OCI-LY7 (cell line): ENCODE data around the gene C2orf81. TPM values are rescaled to one million over a fixed set of nuclear protein-coding genes. Genes with fewer than 3 reads are reported as not detected.
A peak's percentile ranks its signal among the peaks of the same experiment; 100 is the strongest.

ENCODE experiments used
- BruUV-seq: library from RNA; stranded (reverse); fragments of 400-500 nt; replicated peaks from 2 replicates; lab custom pipeline; 2021; lab: Mats Ljungman, UMichigan
- CTCF ChIA-PET: fragments of 300-600 bp; sonication (Branson Sonifier 250); formaldehyde crosslinking; loops from one replicate; lab custom pipeline; 2022; ENCODE audit warnings: antibody characterized with exemption; ENCODE audit not compliant: unreplicated experiment; lab: Charles Lee
- POLR2A ChIA-PET: fragments of 300-600 bp; sonication (Branson Sonifier 250); formaldehyde crosslinking; loops from one replicate; lab custom pipeline; 2022; ENCODE audit warnings: antibody characterized with exemption; lab: Charles Lee
- DNase-seq: peaks from one replicate; pipeline ENCODE4 v3.0.0-alpha.2; 2015; ENCODE audit warnings: low spot score
- H2AFZ ChIP-seq: fragments of 200-600 bp; sonication (generic), shearing (Covaris generic); 2 replicates; pipeline ENCODE4 v1.6.1; 2014; ENCODE audit warnings: mild to moderate bottlenecking, antibody characterized with exemption, low read length, moderate library complexity
- H3K27ac ChIP-seq: fragments of 200-600 bp; sonication (generic); 2 replicates; pipeline ENCODE4 v1.5.1; 2014; ENCODE audit warnings: mixed run types, low read depth, mild to moderate bottlenecking, moderate library complexity, low read length, inconsistent platforms; ENCODE audit not compliant: poor library complexity, severe bottlenecking
- H3K36me3 ChIP-seq: fragments of 200-600 bp; sonication (generic); 2 replicates; pipeline ENCODE4 v1.6.1; 2014; ENCODE audit warnings: mild to moderate bottlenecking, antibody characterized with exemption, low read length, moderate library complexity, mixed read lengths; ENCODE audit not compliant: insufficient read depth
- H3K4me1 ChIP-seq: fragments of 200-600 bp; sonication (generic); 2 replicates; pipeline ENCODE4 v1.5.1; 2014; ENCODE audit warnings: mild to moderate bottlenecking, low read length; ENCODE audit not compliant: insufficient read depth, poor library complexity, severe bottlenecking
- H3K4me2 ChIP-seq: fragments of 200-600 bp; sonication (generic); 2 replicates; pipeline ENCODE4 v1.6.1; 2014; ENCODE audit warnings: mild to moderate bottlenecking, low read length
- H3K4me3 ChIP-seq: fragments of 200-600 bp; sonication (generic); 2 replicates; pipeline ENCODE4 v1.5.1; 2014; ENCODE audit warnings: mild to moderate bottlenecking, low read depth, low read length; ENCODE audit not compliant: poor library complexity, severe bottlenecking
- H3K79me2 ChIP-seq: fragments of 200-600 bp; sonication (generic); 2 replicates; pipeline ENCODE4 v1.6.1; 2016; ENCODE audit warnings: low read depth, mild to moderate bottlenecking, low read length, moderate library complexity, mixed read lengths; ENCODE audit not compliant: insufficient read depth
- H3K9me2 ChIP-seq: fragments of 200-600 bp; sonication (generic); 2 replicates; pipeline ENCODE4 v1.6.1; 2016; ENCODE audit warnings: mild to moderate bottlenecking, low read length, mixed read lengths; ENCODE audit not compliant: insufficient read depth
- H3K9me3 ChIP-seq: fragments of 200-600 bp; sonication (generic); 2 replicates; pipeline ENCODE4 v1.6.1; 2014; ENCODE audit warnings: mild to moderate bottlenecking, mixed run types, low read length, mixed read lengths
- H4K20me1 ChIP-seq: fragments of 200-600 bp; sonication (generic); 2 replicates; pipeline ENCODE4 v1.6.1; 2014; ENCODE audit warnings: mild to moderate bottlenecking, antibody characterized with exemption, low read length, moderate library complexity, mixed read lengths; ENCODE audit not compliant: insufficient read depth
- CTCF ChIP-seq: fragments of 200-600 bp; sonication (generic); conservative IDR thresholded peaks from 2 replicates; pipeline ENCODE4 v1.5.1; 2014; ENCODE audit warnings: mild to moderate bottlenecking, antibody characterized with exemption, low read length, moderate library complexity, mixed read lengths
- EZH2phosphoT487 ChIP-seq: fragments of 200-600 bp; sonication (generic); IDR thresholded peaks from 2 replicates; pipeline ENCODE4 v1.6.1; 2018; ENCODE audit warnings: low read depth, borderline replicate concordance, mild to moderate bottlenecking, mixed run types, antibody characterized with exemption, low read length, moderate library complexity, mixed read lengths
- intact Hi-C: fragments of 100-400 bp; cut with micrococcal nuclease; formaldehyde crosslinking; loops from one replicate; pipeline ENCODE4 v1.10.0; 2022; ENCODE audit not compliant: unreplicated experiment
- total RNA-seq, 2 experiments: library from RNA; depleted of rRNA in 1 of 2; stranded (reverse); fragments of >200 nt in 1 of 2; shearing (Covaris generic) in 1 of 2; gene quantifications; 2 replicates each; pipeline ENCODE4 v1.2.3, GENCODE V29; 2014 to 2022

The C2orf81 gene
- total RNA-seq, 2 experiments from 2014 or later, result 3.2 to 22.5 TPM

- CTCF ChIA-PET, result no interaction called here
- H3K4me3 ChIP-seq, result peak overlapping the region; percentile 82
- POLR2A ChIA-PET, result interaction anchor here (0.7 to 1.4 kb wide), 4 partner anchors 28 to 394 kb away, joined by 3 to 4 read pairs (median 4); partner anchors contain the start of gene WBP1
- H3K27ac ChIP-seq, result peak overlapping the region; percentile 88
- peak overlapping the region; percentile 41; the same call in 1 of the 2 replicates for H2AFZ ChIP-seq
- peaks cover 4% of the 10 kb centered on the region; the same call in 1 of the 2 replicates for H3K79me2 ChIP-seq
- H3K4me1 ChIP-seq, result peaks cover 36% of the 10 kb centered on the region
- no peaks in the 10 kb centered on the region for H3K9me2 ChIP-seq
- H3K9me3 ChIP-seq, result no peaks in the 10 kb centered on the region
- DNase-seq, result peak; percentile 28
- H4K20me1 ChIP-seq, result no peaks in the 10 kb centered on the region
- H3K36me3 ChIP-seq, result no peaks in the 10 kb centered on the region
- no peak for TF ChIP-seq EZH2phosphoT487
- no peak for TF ChIP-seq CTCF
- intact Hi-C loops, result no loop called here
- no TSS peak for BruUV-seq
- H3K4me2 ChIP-seq, result peak overlapping the region; percentile 84
Measured at GRCh38 chr2:74419345-74419744, 2.1 kb downstream of the C2orf81 start.

- ChIA-PET POLR2A (interaction anchor here (0.6 to 1.4 kb wide), 3 partner anchors 27 to 338 kb away, joined by 3 to 4 read pairs (median 3); no protein-coding TSS in a partner anchor), CTCF (no interaction called here)
- peaks cover 4% of the 10 kb centered on the region; the same call in 1 of the 2 replicates for H3K79me2 ChIP-seq
- no peaks in the 10 kb centered on the region for H3K36me3 ChIP-seq
- no peaks in the 10 kb centered on the region for H3K9me3 ChIP-seq
- no peak overlapping the region for H3K4me2 ChIP-seq
- H2AFZ ChIP-seq, result no peak overlapping the region
- intact Hi-C loops, result no loop called here
- no peak for TF ChIP-seq EZH2phosphoT487
- TF ChIP-seq CTCF, result no peak
- no peaks in the 10 kb centered on the region for H4K20me1 ChIP-seq
- no peak for DNase-seq
- no peaks in the 10 kb centered on the region for H3K9me2 ChIP-seq
- H3K27ac ChIP-seq, result no peak overlapping the region
- peaks cover 46% of the 10 kb centered on the region for H3K4me1 ChIP-seq
- H3K4me3 ChIP-seq, result no peak overlapping the region
- no TSS peak for BruUV-seq
Measured at GRCh38 chr2:74418312-74418711, 3.1 kb downstream of the C2orf81 start.

DNA sequence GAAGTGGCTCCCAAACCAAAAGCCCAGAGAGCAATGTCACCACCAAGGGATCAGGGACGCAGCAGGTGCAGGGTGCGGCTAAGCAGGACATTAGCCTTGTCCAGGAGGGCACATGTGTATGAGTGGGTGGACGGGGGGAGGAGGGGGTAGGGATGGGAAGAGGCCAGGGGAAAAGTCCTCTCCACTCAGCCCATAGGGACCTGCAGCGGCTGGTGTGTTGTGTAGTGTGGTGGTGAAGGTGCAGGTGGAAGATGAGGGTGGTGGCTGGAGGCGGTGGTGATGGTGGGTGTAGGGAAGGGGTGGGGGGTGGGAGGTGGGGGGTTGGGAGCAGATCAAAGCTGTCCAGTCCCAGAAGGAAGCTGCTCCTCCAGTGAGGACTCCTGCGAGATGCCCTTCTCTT, 3.7 kb downstream of the C2orf81 start:
- BruUV-seq, result no TSS peak
- CTCF ChIA-PET, result no interaction called here

More for the DNA sequence above, 3.7 kb downstream of the C2orf81 start:
- Histone ChIP-seq H3K79me2 (peaks cover 4% of the 10 kb centered on the region; the same call in 1 of the 2 replicates), H3K4me2 (no peak overlapping the region), H3K9me2 (no peaks in the 10 kb centered on the region), H3K36me3 (no peaks in the 10 kb centered on the region), H3K4me1 (peaks cover 50% of the 10 kb centered on the region), H2AFZ (no peak overlapping the region), H4K20me1 (no peaks in the 10 kb centered on the region), H3K27ac (no peak overlapping the region), H3K4me3 (no peak overlapping the region), H3K9me3 (no peaks in the 10 kb centered on the region)
- intact Hi-C loops, result no loop called here
- POLR2A ChIA-PET, result no interaction called here
- no peak for DNase-seq
- TF ChIP-seq EZH2phosphoT487, result no peak
- TF ChIP-seq CTCF, result no peak
